ENCODE results near the gene ZNF134. TPM values are rescaled to one million over a fixed set of nuclear protein-coding genes. Genes with fewer than 3 reads are reported as not detected.

ZNF134 gene
- total and polyA plus RNA-seq, 12 donors: 5.4 to 18.0 (median 12.2) TPM

GRCh38 chr19:57623091-57623490, 9.0 kb downstream of the ZNF134 start:
- Histone ChIP-seq H3K4me3 (no peak overlapping the region), H3K9me3 (peaks cover 4 to 100% (median 94%) of the 10 kb centered on the region in 11 donors), H3K27ac (no peak overlapping the region), H3K36me3 (peaks cover 16 to 73% (median 53%) of the 10 kb centered on the region in 9 donors), H3K4me1 (no peaks in the 10 kb centered on the region), H3K27me3 (no peaks in the 10 kb centered on the region)
- TF ChIP-seq CTCF (IDR thresholded peaks at IDR 0.05): no peak
- DNase-seq: no peak
- intact Hi-C loops (cut with DNase I): no loop called here
- ATAC-seq: no peak

- intact Hi-C loops (cut with DNase I): loop anchor here in 3 of 10 donors (1.0 to 5.0 kb wide), 4 partner anchors 18 to 54 kb away; partner anchors contain the start of genes ZNF134 (in 2 of the 3), ZNF416 (in 1 of the 3) and ZNF530 (in 1 of the 3)
- Histone ChIP-seq H3K36me3 (peaks cover 0 to 53% (median 35%) of the 10 kb centered on the region in 9 donors), H3K27me3 (no peaks in the 10 kb centered on the region), H3K9me3 (peaks cover 0 to 57% (median 24%) of the 10 kb centered on the region in 11 donors), H3K4me1 (peaks cover 5 to 18% (median 12%) of the 10 kb centered on the region in 9 donors), H3K27ac (peak within 1 kb of the TSS; percentile 38 to 91 (median 86)), H3K4me3 (peak within 1 kb of the TSS; percentile 65 to 98 (median 92))
- ATAC-seq (peak; percentile 100), DNase-seq (peak; percentile 92 to 95)
- TF ChIP-seq CTCF (IDR thresholded peaks at IDR 0.05): peak in 3 of 9 donors; percentile 20 to 25 (median 25)
- WGBS, 2 donors: 1% methylated on average over 52 to 59 of the region's 59 CpGs
Observed at GRCh38 chr19:57632987-57633831, 19.2 kb downstream of the ZNF134 start, which contains the start of gene ZNF211. Gene ZNF211, plus strand, starts transcription at chr19:57633168. Its CDS starts 179 bp downstream, at chr19:57633347.

DNA sequence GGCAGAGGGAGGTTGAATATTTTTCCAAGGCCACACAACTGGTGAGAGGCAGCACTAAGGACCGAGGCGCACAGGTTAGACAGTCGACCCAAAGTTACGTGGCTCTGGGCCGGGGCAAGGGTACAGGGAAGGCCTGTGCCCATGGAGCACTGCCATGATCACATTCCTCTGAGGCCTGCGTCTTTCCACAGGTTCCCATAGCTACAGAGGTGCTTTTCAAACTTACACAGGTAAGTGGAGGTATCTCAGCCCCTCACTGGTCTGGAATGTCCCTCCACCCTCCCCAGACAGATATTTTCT, 19.7 kb downstream of the ZNF134 start:
- Histone ChIP-seq H3K27me3 (no peaks in the 10 kb centered on the region), H3K27ac (peak overlapping the region in 7 of 10 donors; percentile 81 to 91 (median 88)), H3K9me3 (peaks cover 0 to 57% (median 26%) of the 10 kb centered on the region in 11 donors), H3K4me1 (peaks cover 5 to 18% (median 12%) of the 10 kb centered on the region in 9 donors), H3K36me3 (peaks cover 0 to 58% (median 41%) of the 10 kb centered on the region in 9 donors), H3K4me3 (peak overlapping the region; percentile 65 to 98 (median 92))
- DNase-seq: no peak
- TF ChIP-seq CTCF (IDR thresholded peaks at IDR 0.05): no peak
- WGBS, 2 donors: 38 to 45% methylated on average over 6 of the region's 6 CpGs
- ATAC-seq: peak in 7 of 8 donors; percentile 3 to 37 (median 27)
- intact Hi-C loops (cut with DNase I): loop anchor here in 3 of 10 donors (1.0 to 5.0 kb wide), 4 partner anchors 19 to 55 kb away; partner anchors contain the start of genes ZNF134 (in 2 of the 3), ZNF416 (in 1 of the 3) and ZNF530 (in 1 of the 3)

DNA sequence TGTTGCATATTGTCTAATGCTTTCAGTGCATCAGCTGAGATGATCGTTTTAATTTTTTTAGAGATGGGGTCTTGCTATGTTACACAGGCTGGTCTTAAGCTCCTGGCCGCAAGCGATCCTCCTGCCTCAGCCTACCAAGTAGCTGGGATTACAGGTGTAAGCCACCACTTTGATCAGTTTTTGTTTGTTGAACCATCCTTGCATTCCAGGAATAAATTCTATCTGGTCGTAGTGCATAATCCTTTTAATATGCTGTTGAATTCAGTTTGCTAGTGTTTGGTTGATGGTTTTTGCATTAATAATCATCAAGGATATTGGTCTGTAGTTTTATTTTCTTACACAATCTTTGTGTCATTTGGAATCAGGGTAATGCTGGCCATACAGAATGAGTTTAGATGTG, 23.3 kb downstream of the ZNF134 start:
- Histone ChIP-seq H3K27ac (no peak overlapping the region), H3K9me3 (peaks cover 0 to 76% (median 52%) of the 10 kb centered on the region in 11 donors), H3K4me3 (no peak overlapping the region), H3K36me3 (peaks cover 8 to 82% (median 77%) of the 10 kb centered on the region in 9 donors), H3K4me1 (peaks cover 5 to 19% (median 12%) of the 10 kb centered on the region in 9 donors), H3K27me3 (no peaks in the 10 kb centered on the region)
- no peak for ATAC-seq
- intact Hi-C loops (cut with DNase I): no loop called here
- no peak for TF ChIP-seq CTCF (IDR thresholded peaks at IDR 0.05)
- DNase-seq: no peak
- 97% methylated on average over 4 of the region's 4 CpGs for WGBS, 2 donors

All from heart right ventricle (tissue), 16 donors.